Activated effector memory CD4-positive, alpha-beta T cell treated with Interleukin-2 at 50 U/mL for 16 hours (primary cell): ENCODE measurements around the gene SIRPB2.

Experiments used
- DNase-seq: peaks from one replicate; pipeline ENCODE4 v3.0.0-alpha.2; 2020

SIRPB2 gene

GRCh38 chr20:1438361-1438760 lies 52.9 kb downstream of the SIRPB2 start:
- no peak for DNase-seq

- DNase-seq, result peak; percentile 59
Observed at GRCh38 chr20:1437235-1437904, 53.9 kb downstream of the SIRPB2 start.

GRCh38 chr20:1436263-1436662 lies 55.0 kb downstream of the SIRPB2 start:
- no peak for DNase-seq

- no peak for DNase-seq
Observed at GRCh38 chr20:1435337-1435699, 55.9 kb downstream of the SIRPB2 start.

- peak; percentile 39 for DNase-seq
Observed at GRCh38 chr20:1434571-1435336, 56.5 kb downstream of the SIRPB2 start.

- no peak for DNase-seq
Observed at GRCh38 chr20:1431158-1431557, 60.1 kb downstream of the SIRPB2 start.

- no peak for DNase-seq
Observed at GRCh38 chr20:1430004-1430451, 61.2 kb downstream of the SIRPB2 start.

- no peak for DNase-seq
Observed at GRCh38 chr20:1429143-1429728, 62.0 kb downstream of the SIRPB2 start.

GRCh38 chr20:1427457-1428054 lies 63.7 kb downstream of the SIRPB2 start:
- no peak for DNase-seq

- DNase-seq, result no peak
Observed at GRCh38 chr20:1426231-1426849, 64.9 kb downstream of the SIRPB2 start.
